HCT116 (cell line): ENCODE results near the gene AGPAT2. TPM values are rescaled to one million over a fixed set of nuclear protein-coding genes. Genes with fewer than 3 reads are reported as not detected.

Source experiments
- ATAC-seq: fragments of 200-7000 bp; cut with Tn5 transposase; 2 replicates; pipeline ENCODE4 v1.9.1; 2020; ENCODE audit warnings: mild to moderate bottlenecking, moderate library complexity
- BruUV-seq: library from RNA; stranded (reverse); fragments of 400-500 nt; replicated peaks from 2 replicates; lab custom pipeline; 2021; lab: Mats Ljungman, UMichigan
- CTCF ChIA-PET: fragments of 300-600 bp; sonication (Branson Sonifier 250); formaldehyde crosslinking; loops from one replicate; lab custom pipeline; 2021; ENCODE audit warnings: antibody characterized with exemption; lab: Charles Lee
- POLR2A ChIA-PET: fragments of 300-600, 350-600 bp; sonication (Branson Sonifier 250); formaldehyde crosslinking; loops from one replicate; lab custom pipeline; 2021; ENCODE audit warnings: antibody characterized with exemption; lab: Charles Lee
- RAD21 ChIA-PET, 2 experiments: fragments of 300-600 bp; sonication (Branson Sonifier 250); formaldehyde crosslinking; loops; one replicate each; lab custom pipeline; 2023; ENCODE audit warnings: low total read pairs in 2 of 2; ENCODE audit not compliant: uncharacterized antibody in 2 of 2, unreplicated experiment in 2 of 2, low non-redundant PET in 1 of 2; lab: Charles Lee
- DNase-seq: peaks from one replicate; pipeline ENCODE4 v3.0.0-alpha.2; 2010; ENCODE audit warnings: low read depth, low spot score
- H2AFZ ChIP-seq: fragments of 200-600 bp; shearing (Covaris generic), sonication (generic); 2 replicates; pipeline ENCODE4 v1.6.1; 2017; ENCODE audit warnings: low read depth, mixed run types, mixed read lengths, antibody characterized with exemption, low read length; ENCODE audit not compliant: poor library complexity, severe bottlenecking
- H3K27ac ChIP-seq: 2 replicates; pipeline ENCODE4 v1.5.1; 2012; ENCODE audit warnings: low read depth, low read length
- H3K27me3 ChIP-seq: fragments of 200-600 bp; sonication (generic); 2 replicates; pipeline ENCODE4 v1.6.1; 2016; ENCODE audit warnings: mixed run types, low read length, mixed read lengths; ENCODE audit not compliant: insufficient read depth
- H3K36me3 ChIP-seq, 2 experiments: fragments of 200-500 bp in 1 of 2; fragments of 200-600 bp in 1 of 2; sonication (Bioruptor generic) in 1 of 2; sonication (generic) in 1 of 2; 2 replicates each; pipeline versions ENCODE4 v1.5.1 to v1.6.1; 2014 to 2016; ENCODE audit warnings: low read length in 2 of 2, inconsistent platforms in 1 of 2, mixed read lengths in 1 of 2, mixed run types in 1 of 2; ENCODE audit not compliant: insufficient read depth in 2 of 2, control insufficient read depth in 1 of 2
- H3K4me1 ChIP-seq, 2 experiments: fragments of 200-600 bp in 1 of 2; sonication (generic) in 1 of 2; 2 replicates each; pipeline versions ENCODE4 v1.5.1 to v1.6.1; 2012 to 2017; ENCODE audit warnings: low read length in 2 of 2, inconsistent platforms in 1 of 2, mild to moderate bottlenecking in 1 of 2, mixed read lengths in 1 of 2, mixed run types in 1 of 2, moderate library complexity in 1 of 2; ENCODE audit not compliant: insufficient read depth in 2 of 2, control insufficient read depth in 1 of 2
- H3K4me2 ChIP-seq: fragments of 200-600 bp; sonication (generic); 2 replicates; pipeline ENCODE4 v1.6.1; 2017; ENCODE audit warnings: mixed run types, low read length, mixed read lengths
- H3K4me3 ChIP-seq, 2 experiments: fragments of 200-600 bp in 1 of 2; sonication (generic) in 1 of 2; replicated peaks in 1 of 2; 2 replicates each; pipeline ENCODE4 v1.5.1; 2011 to 2016; ENCODE audit warnings: low read length in 2 of 2, control low read depth in 1 of 2, low read depth in 1 of 2, mild to moderate bottlenecking in 1 of 2, mixed read lengths in 1 of 2, mixed run types in 1 of 2
- H3K79me2 ChIP-seq: fragments of 200-600 bp; sonication (generic); 2 replicates; pipeline ENCODE4 v1.6.1; 2017; ENCODE audit warnings: mild to moderate bottlenecking, mixed run types, low read length, moderate library complexity, mixed read lengths; ENCODE audit not compliant: insufficient read depth
- H3K9ac ChIP-seq: fragments of 200-600 bp; sonication (generic); 2 replicates; pipeline ENCODE4 v1.6.1; 2016; ENCODE audit warnings: low read length, mixed read lengths
- H3K9me2 ChIP-seq: fragments of 200-600 bp; sonication (generic), shearing (Covaris generic); 2 replicates; pipeline ENCODE4 v1.6.1; 2017; ENCODE audit warnings: mixed run types, mild to moderate bottlenecking, moderate library complexity; ENCODE audit not compliant: insufficient read depth
- H3K9me3 ChIP-seq, 2 experiments: fragments of 200-500 bp in 1 of 2; fragments of 200-600 bp in 1 of 2; sonication (Bioruptor generic) in 1 of 2; sonication (generic) in 1 of 2; 2 replicates each; pipeline ENCODE4 v1.6.1; 2014 to 2017; ENCODE audit warnings: low read length in 2 of 2, mixed read lengths in 2 of 2, inconsistent platforms in 1 of 2, low read depth in 1 of 2, mild to moderate bottlenecking in 1 of 2, mixed run types in 1 of 2, moderate library complexity in 1 of 2; ENCODE audit not compliant: control insufficient read depth in 1 of 2, insufficient read depth in 1 of 2
- H4K20me1 ChIP-seq: fragments of 200-600 bp; sonication (generic), shearing (Covaris generic); 2 replicates; pipeline ENCODE4 v1.6.1; 2017; ENCODE audit warnings: mixed run types, mild to moderate bottlenecking, moderate library complexity; ENCODE audit not compliant: insufficient read depth
- ELF1 ChIP-seq: IDR thresholded peaks from 2 replicates; pipeline ENCODE4 v1.6.1; 2012; ENCODE audit warnings: low read depth, borderline replicate concordance
- POLR2A ChIP-seq: IDR thresholded peaks from 2 replicates; pipeline ENCODE4 v1.7.0; 2011; ENCODE audit warnings: borderline replicate concordance; ENCODE audit not compliant: insufficient read depth, insufficient read length; ENCODE audit errors: extremely low read depth
- SIN3A ChIP-seq: IDR thresholded peaks from 2 replicates; pipeline ENCODE4 v1.6.1; 2012; ENCODE audit warnings: low read depth
- ZBTB33 ChIP-seq: IDR thresholded peaks from 2 replicates; pipeline ENCODE4 v1.6.1; 2011; ENCODE audit warnings: mild to moderate bottlenecking, low read length, moderate library complexity; ENCODE audit not compliant: insufficient replicate concordance; ENCODE audit errors: extremely low read depth
- ZFX ChIP-seq: fragments of 450-650 bp; IDR thresholded peaks from 2 replicates; pipeline ENCODE4 v1.6.1; 2017
- intact Hi-C: fragments of 100-400 bp; cut with micrococcal nuclease; formaldehyde crosslinking; loops from 2 replicates; pipeline ENCODE4 v1.10.0; 2022
- total RNA-seq: library from RNA; stranded (reverse); gene quantifications from one replicate; pipeline ENCODE4 v1.2.1, GENCODE V29; 2021; ENCODE audit not compliant: unreplicated experiment

Gene AGPAT2
- total RNA-seq, 1 experiment from 2014 or later, result 86.0 TPM

- DNase-seq, result no peak
- no peak overlapping the region for H2AFZ ChIP-seq
Measured at GRCh38 chr9:136728548-136729123, 41.4 kb upstream of the AGPAT2 start.

More at GRCh38 chr9:136728548-136729123, 41.4 kb upstream of the AGPAT2 start:
- peak overlapping the region; percentile 93 to 100 for H3K4me3 ChIP-seq
- intact Hi-C loops, result loop anchor here (1.0 kb wide), 1 partner anchor 33 kb away; no protein-coding TSS in a partner anchor
- no peaks in the 10 kb centered on the region for H3K9me2 ChIP-seq
- peaks cover 32% of the 10 kb centered on the region; the same call in 1 of the 2 replicates for H4K20me1 ChIP-seq
- peaks cover 17 to 39% of the 10 kb centered on the region in 2 experiments; a peak in 3 of 4 replicates for H3K36me3 ChIP-seq
- ATAC-seq, result peak; percentile 37
- TF ChIP-seq ZBTB33, result no peak
- TF ChIP-seq ZFX, result peak; percentile 55; the same call in 1 of the 2 replicates
- no peak for TF ChIP-seq POLR2A
- no peak for TF ChIP-seq ELF1
- no peak for TF ChIP-seq SIN3A
- TF ChIP-seq, all 23 proteins: peak for 1
- ChIA-PET RAD21 (no interaction called here), POLR2A (interaction anchor here (0.9 to 1.7 kb wide), 8 partner anchors 9 to 50 kb away, joined by 3 to 10 read pairs (median 4); no protein-coding TSS in a partner anchor), CTCF (interaction anchor here (0.6 to 1.5 kb wide), 7 partner anchors 9 to 62 kb away, joined by 3 to 5 read pairs (median 3); partner anchors contain the start of gene TMEM141)
- peaks cover 13 to 42% of the 10 kb centered on the region in 2 experiments for H3K4me1 ChIP-seq
- peaks cover 57% of the 10 kb centered on the region for H3K79me2 ChIP-seq
- H3K4me2 ChIP-seq, result peak overlapping the region; percentile 95
- peak overlapping the region; percentile 97 for H3K27ac ChIP-seq
- no peaks in the 10 kb centered on the region for H3K27me3 ChIP-seq
- peak overlapping the region; percentile 95 for H3K9ac ChIP-seq
- no TSS peak for BruUV-seq
- no peaks in the 10 kb centered on the region for H3K9me3 ChIP-seq
